ENCODE results near the gene TSPEAR.

DNA sequence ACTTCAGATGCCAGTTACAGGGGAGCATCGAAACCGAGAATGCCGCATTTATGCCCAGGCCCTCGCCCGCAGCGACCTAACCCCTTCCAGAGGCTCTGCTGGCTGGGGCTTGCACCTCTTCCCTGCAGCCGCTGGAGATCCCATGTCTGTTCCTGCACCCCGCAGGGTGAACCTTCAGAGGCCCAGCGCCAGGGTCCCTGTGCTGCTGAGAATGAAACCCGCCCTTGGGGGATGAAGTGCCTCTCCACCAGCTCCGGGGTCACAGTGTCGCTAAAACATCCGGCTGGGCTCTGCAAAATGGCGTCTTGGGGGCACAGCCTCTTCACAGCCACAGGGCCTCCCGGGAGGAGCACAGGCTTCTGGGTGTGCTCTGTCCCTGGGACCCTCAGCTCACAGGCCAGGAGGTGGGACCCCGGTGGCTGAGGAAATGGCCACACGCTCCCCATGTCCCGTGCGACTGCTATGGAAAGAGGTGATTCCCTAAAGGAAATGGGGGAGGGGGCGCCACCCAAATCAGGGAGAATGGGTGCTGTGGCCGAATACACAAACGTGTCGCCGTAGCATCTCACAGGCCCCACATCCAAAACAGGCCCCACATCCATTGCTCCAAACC, 39.9 kb upstream of the TSPEAR start:
- no peak for TF ChIP-seq POLR2A (IDR thresholded peaks at IDR 0.05)
- TF ChIP-seq, protein P1, sequence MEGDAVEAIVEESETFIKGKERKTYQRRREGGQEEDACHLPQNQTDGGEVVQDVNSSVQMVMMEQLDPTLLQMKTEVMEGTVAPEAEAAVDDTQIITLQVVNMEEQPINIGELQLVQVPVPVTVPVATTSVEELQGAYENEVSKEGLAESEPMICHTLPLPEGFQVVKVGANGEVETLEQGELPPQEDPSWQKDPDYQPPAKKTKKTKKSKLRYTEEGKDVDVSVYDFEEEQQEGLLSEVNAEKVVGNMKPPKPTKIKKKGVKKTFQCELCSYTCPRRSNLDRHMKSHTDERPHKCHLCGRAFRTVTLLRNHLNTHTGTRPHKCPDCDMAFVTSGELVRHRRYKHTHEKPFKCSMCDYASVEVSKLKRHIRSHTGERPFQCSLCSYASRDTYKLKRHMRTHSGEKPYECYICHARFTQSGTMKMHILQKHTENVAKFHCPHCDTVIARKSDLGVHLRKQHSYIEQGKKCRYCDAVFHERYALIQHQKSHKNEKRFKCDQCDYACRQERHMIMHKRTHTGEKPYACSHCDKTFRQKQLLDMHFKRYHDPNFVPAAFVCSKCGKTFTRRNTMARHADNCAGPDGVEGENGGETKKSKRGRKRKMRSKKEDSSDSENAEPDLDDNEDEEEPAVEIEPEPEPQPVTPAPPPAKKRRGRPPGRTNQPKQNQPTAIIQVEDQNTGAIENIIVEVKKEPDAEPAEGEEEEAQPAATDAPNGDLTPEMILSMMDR (IDR thresholded peaks at IDR 0.05), result no peak
